NCI-H1930 (cell line): Measurements from ENCODE around the gene ACTRT3.
"Not testable (repeated sequence)": the region's sequence is repeated elsewhere in the genome, so short reads cannot be mapped to it uniquely, and the experiment has no call there.

ENCODE experiments used
- DNase-seq, 2 experiments: peaks; one replicate each; lab custom pipeline; 2025; lab: John Stamatoyannopoulos, UW

ACTRT3 gene

DNA sequence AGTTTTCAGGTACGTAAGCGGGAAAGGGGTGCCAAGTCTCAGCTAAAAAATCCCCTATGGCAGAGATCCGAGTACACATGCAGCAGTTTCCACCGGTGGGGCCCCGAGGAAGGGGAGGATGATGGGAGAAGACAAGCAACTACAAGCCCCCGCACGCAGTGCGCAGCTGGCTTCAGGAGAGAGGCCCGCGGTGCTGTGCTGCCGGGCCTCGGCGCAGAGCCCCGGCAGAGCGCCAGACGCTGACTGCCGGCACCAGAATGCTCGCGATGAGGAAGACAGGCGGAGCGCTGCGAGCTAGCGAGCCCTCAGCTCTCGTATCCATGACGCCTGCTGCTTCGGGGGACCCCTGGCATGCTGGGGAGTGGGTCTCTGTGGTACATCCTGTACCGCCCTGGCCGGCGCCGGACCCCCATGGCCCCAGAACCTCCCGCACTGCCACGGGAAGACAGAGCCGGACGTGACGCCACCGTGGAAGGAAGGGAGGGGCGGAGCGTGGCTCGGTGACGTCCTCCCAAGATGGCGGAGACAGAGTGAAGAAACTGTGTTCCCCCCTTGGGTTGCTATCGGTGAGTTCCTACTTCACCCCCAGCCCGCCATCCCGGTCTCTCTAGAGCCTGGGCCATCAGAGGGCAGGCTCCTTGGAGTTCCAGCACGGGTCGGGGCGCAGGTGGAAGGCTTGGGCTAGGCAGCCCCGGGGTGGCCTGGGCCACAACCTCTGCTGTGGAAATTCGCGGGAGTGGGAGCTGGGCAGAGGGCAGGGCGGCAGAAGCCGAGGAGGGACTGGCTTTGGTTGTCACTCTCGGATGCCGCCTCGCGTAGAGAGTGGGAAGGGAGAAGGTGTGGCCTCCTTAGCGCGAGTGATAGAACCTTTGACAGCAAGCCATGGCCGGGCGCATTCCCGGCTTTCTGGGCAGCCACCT, 3.8 kb upstream of the ACTRT3 start, which contains the start of gene MYNN:
Gene MYNN (plus strand): TSS at position 500 of the 920 bp plus-strand sequence. CDS start 900 bp downstream, outside the sequence.
- peak; percentile 75 to 84 for DNase-seq

DNA sequence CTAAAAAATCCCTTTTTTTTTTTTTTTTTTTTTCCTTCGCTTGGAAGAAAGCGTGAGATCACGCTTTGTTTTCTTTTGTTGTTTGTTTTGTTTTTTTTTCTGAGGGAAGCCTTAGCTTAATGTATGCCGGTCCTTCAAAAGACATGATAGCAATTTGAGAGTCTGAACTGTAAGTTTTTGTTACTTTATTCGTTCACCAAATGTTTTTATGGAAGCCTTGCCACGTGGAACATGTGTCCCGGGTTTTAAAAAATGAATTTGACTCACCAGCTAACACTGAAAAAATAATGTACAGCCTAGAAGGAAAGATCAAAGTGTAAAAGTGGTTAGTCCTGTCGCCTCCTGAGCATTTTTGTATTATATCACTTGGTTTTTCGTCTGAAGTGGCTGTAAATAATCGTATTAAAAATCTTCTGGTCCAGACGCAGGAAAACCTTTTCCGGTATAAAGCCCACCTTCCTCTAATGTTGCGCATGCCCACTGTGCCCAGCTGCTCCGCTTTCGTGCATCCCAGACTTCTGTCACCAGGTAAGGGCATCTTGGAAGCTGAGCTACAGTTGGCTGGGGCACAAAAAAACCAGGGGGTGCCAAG, 3.0 kb upstream of the ACTRT3 start:
- peak; percentile 75 to 81 for DNase-seq

DNA sequence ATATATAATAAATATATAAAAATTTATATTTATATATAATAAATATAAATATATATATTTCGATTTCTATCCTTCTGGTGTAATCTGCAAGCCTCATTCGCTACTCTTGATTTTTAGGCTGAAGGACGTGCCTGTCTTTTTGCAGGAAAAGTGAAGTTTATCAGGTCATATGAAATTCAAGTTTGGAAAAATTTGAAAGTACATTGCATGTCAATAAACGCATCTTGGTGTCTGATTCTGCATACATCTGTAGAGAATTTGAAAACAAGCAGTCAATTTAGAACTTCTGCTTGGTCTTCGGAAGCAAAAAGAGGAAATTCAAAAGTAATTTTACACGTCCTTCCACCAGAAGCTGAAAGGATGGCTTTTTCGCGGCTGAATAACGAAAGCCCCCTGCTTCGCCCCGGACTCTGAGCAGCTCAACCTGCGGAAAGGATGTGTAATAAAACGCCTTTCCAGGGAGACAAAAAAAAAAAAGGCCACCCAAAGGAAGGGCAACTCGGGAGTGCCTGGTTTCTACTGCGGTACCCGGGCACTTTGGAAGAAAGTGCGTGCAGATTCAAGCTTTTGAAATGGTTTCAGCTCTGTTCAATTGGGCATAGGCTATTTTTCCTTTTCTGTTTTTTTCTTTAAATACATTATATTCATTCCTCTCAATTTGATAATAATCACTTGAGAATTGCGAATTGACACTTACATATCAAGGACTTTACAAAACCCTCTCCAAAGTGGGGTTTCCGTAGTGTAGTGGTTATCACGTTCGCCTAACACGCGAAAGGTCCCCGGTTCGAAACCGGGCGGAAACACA, 2.3 kb upstream of the ACTRT3 start:
- peak; percentile 79 to 87 for DNase-seq

DNA sequence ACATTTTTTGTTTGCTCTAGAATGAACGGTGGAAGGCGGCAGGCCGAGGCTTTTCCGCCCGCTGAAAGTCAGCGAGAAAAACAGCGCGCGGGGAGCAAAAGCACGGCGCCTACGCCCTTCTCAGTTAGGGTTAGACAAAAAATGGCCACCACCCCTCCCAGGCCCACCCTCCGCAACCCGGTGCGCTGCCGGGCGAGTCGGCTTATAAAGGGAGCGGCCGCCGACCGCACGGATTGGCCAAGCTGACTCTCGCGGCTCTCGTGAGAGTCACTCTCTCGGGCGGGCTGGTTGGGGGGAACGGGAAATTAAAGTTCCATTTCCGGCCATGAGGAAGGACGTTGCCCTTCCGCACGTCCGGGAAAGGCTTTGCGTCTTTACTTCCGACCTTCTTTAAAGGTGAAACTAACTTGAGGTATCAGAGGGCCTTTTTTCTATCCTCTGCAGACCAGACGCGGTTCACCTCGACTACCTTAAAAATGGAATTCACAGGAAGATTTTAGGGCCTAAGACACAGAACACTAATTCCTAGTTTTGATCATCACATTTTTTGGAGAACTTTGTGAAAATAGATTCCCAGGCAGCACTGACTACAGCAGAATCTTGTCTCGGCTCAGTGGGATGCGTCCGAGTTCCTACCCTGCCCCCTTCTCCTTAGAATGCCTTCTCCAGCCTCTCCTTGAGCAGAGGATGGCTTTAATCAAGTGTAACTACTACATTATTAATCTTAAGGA, 4.3 kb downstream of the ACTRT3 start, which contains the start of gene TERC:
Gene TERC (minus strand): TSS at position 179 of the 731 bp plus-strand sequence.
- DNase-seq, result peak; percentile 90 to 92

DNA sequence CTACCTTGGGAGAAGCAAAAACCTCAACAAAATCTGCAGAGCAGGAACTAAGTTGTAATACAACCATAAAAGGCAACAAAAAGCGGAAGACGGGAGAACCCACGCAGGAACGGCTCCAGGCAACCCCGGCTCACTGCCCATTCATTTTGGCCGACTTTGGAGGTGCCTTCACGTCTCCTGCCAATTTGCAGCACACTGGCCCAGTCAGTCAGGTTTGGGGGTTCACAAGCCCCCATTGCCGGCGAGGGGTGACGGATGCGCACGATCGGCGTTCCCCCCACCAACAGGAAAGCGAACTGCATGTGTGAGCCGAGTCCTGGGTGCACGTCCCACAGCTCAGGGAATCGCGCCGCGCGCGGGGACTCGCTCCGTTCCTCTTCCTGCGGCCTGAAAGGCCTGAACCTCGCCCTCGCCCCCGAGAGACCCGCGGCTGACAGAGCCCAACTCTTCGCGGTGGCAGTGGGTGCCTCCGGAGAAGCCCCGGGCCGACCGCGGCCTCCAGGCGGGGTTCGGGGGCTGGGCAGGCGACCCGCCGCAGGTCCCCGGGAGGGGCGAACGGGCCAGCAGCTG, 5.0 kb downstream of the ACTRT3 start:
- DNase-seq, result no peak

DNA sequence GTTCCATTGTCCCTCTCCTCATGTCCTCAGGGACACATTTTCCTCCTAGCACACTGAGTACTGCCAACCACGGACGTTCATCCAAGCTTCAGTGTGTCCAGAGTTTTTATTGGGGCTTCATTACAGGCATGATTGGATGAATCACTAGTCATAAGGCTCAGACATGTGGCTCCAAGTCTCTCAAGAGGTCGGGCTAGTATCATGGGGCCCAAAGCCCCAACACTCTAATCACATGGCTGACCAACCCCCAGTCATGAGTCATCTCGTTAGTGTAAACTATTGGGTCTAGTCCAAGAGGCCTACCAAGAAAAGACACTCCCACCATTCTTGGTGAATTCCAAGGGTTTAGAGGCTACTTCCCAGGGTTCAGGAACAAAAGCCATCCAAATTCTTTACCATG, 8.9 kb downstream of the ACTRT3 start:
- no peak for DNase-seq

DNA sequence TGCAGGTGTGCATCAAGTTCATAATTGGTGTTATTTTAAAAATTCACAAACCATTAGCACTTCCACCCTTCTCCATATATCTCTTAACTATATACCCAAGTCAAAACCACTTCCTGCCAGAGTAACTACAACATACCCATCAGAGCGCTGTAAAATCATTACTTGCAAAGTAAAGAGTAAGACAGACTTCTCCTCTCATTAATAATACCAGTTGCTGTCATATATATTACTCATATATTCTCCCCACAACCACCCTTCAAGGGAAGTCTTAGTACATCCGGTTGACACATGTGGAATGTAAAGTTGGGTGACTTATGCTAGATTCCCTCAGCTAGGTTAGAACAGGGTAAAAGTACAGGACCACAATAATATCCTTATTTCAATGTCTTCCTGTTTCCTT, 10.1 kb downstream of the ACTRT3 start:
- no peak for DNase-seq

DNA sequence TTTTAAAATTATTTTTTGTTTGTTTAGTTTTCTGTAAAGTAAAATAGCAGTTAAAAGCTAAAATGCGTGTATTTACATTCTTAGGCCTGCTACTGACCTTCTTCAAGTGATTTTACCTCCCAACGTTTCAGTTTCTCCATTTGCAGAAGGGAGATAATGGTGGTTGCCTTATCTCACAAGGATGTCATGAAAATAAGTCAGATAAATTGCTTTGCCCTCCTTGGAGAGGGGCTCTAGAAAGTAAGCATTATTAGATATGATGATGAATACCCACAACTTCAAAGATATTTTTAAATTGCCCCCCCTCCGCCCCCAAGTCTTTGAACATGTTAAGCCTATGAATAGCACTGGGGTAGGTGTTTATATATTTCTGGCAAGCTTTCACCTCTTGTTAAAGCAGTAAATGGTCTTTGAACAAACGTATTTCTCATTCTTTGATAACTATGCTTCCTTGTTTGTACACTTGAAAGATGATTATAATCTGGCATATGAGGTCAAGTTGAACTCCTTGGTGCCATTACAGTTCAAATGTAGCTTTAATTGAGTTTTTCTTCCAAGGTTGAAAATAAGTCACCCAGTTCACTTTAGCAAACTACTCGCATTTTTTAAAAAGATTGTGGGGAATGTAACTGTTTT, 10.9 kb downstream of the ACTRT3 start:
- no peak for DNase-seq

DNA sequence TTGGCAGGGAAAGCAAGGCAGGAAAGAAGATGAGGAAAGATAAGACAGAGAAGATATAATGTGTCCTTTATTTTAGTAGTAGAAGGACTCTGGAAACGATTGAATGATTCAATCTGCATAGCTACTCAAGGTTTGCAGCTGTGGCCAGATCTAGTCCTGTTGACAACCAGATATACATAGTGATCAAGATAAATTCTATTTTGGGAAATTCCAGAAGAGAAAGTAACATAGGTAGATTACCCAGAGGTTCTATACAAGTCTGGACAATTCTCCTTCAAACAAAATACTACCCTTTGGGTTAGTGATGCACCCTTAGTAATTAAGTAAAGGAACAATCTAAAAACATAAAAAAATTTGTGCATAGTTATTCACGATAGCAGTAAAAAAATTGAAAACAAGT, 13.9 kb downstream of the ACTRT3 start:
- DNase-seq, result no peak

DNA sequence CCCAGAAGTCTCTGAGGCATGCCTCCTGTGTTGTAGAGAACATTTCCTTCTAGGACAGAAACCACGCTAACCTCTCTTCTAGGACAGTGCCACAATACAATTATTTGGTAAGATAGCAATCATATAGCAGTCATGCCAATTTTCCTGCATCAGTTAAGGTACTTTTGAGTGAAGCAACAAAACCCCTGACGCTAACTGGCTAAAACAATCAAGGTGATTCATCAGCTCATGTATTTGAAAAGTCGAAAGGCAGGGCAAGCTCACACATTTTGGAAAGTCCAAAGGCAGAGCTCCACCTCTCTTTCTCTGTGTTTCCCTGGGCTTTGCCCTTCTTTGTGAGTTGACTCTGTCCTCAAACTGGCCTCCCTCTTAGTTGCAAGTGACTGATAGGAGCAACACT, 14.7 kb downstream of the ACTRT3 start:
- no peak for DNase-seq

DNA sequence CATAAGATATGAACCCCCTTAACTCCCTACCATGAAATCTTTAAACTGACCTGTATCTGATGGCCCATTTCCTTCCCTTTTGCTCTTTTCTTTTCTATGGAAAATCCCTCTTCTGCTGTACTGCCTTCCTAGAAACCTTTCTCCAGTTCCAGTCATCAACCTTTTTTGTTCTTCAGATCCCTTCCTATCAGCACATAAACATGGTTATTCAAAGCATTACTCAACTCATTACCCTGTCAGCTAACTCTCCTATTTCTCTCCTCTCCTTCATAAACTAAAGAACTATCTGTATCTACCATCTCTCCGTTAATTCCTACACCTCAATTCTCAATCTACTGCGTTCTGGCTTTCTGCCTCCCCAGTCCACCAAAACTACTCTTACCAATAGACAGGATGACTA, 17.5 kb downstream of the ACTRT3 start:
- DNase-seq, result no peak

DNA sequence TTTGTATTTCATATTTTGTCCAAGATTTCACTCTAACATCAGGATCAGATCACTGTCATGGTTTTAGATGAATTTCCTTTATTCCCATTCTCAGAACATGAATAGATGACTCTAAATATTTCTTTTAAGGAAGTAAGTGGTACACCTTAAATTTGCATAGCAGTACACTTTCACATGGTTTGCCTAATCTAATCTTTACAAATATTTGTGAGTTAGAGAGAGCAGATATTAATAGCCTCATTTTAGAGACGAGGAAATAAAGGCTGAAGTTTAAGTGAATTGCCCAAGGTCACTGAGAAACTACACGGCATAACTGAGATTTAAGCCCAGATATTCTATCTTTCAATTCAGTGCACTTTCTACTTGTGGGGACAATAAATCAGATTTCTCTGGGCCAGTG, 18.7 kb downstream of the ACTRT3 start:
- DNase-seq, result no peak

DNA sequence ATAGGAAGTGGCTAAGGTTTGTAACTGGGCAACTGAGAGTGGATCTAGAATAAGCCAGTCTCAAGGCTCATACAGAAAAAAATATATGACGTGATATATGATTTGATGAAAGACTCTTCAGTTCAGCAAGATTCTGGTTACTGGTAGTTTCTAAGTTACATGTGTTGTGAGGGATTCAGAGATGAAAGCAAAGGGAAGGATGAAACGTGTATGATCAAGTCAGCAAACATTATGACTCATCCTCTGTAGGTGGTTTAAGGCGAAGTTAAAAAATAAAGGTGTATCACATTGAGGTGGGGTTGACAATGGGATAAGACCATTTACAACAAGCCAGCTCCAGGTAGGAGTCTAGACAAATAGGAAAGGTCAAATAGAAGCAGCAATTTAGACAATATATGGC, 20.7 kb downstream of the ACTRT3 start:
- DNase-seq, result no peak

DNA sequence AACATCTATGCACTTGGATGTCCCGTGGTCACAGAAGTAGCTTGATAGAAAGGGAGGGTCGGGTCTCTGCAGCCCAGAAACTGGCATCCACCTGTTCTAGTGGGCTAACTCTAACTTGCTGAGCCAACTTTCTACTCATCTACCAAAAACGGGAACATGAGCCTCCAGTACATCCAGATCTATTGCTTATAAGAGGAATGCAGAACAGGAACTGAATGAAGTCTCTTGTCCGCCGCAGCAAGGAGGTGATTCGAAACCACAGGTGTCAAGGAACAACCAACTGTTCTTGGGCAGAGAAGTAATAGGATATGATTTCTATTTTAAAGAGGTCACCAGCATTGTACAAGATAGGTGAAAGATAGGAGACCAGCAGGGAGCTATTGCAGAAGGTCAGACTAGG, 22.4 kb downstream of the ACTRT3 start:
- no peak for DNase-seq

DNA sequence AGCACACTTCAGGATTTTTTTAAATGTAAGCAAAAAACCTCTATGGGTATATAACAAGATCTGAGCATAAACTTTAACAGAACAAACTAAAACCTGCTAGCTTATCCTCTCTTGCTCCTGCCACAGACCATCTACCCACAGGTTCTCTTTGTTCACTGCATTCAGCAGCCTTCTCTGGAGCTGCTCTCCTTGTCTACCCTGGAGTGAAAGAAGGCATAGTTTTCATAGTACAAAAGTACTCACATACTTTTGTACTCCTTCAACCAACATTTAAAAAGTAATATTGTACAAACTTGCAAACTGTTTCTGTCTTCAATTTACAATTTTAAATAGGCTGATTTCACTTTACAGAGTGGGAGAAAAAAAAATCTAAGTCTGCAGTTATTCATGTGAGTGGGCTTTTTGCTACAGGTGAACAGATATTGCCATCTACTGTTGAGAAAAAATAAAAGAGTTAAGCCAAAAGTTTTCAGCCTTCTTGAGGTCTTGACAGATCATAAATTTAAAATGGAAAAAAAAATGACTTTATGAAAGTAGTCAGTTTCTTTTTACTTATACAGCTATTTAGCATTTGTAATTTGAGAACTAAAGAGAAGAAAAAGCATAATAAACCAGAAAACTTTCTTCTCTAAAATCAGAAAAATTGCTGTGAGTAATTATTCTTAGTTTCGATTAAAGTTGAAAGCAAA, 24.9 kb downstream of the ACTRT3 start:
- DNase-seq, result no peak

DNA sequence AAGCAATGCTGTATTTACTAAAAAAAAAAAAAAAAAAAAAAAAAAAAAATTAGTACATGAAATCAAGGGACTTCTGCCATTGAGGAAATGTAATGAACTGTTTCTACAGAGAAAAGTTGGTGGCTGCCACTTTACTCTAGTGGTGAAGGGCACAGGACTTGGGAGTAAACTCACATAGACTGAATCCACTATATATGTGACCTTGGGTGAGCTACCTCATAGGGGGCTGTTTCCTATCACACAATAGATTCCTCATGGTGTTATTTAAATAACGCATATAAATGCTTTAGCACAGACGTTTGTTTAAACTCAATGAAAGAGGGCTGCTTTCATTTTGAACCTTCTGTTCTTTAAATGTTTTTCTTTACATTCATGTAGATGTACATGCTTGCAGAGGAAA, 30.3 kb downstream of the ACTRT3 start:
- DNase-seq, result no peak

DNA sequence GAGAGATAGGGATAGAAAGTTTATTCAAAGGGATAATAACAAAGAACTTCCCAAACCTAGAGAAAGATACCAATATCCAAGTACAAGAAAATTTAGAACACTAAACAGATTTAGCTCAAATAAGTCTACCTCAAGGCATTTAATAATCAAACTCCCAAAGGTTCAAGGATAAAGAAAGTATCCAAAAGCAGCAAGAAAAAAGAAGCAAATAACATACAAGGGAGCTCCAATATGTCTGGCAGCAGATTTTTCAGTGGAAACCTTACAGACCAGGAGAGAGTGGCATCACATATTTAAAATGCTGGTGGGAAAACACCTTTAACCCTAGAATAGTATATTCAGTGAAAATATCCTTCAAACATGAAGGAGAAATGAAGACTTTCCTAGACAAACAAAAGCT, 37.5 kb downstream of the ACTRT3 start:
- DNase-seq, result not testable (repeated sequence)

DNA sequence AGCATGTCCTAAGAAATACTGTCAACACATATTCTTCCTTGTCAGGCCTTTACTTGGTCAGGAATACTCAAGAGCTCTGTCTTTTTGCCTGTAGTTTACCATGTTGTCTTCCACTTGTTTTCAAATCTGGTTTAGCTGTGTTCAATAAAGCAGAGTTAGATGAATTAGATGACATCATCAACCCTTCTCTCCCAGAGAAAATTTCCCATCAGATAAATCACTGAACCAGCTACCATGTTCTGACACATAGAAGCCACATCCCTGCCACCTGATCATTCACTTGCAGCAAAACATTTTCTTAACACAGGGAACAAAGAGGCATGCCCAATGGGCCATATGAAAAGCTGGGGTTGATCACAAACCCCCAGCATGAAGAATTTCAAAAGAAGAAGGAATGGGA, 46.6 kb downstream of the ACTRT3 start:
- DNase-seq, result no peak

DNA sequence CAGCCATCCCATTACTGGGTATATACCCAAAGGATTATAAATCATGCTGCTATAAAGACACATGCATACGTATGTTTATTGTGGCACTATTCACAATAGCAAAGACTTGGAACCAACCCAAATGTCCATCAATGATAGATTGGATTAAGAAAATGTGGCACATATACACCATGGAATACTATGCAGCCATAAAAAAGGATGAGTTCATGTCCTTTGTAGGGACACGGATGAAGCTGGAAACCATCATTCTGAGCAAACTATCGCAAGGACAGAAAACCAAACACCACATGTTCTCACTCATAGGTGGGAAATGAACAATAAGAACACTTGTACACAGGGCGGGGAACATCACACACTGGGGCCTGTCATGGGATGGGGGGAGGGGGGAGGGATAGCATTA, 50.9 kb downstream of the ACTRT3 start:
- DNase-seq, result not testable (repeated sequence)
